DND-41 (cell line): Measurements from ENCODE around the gene GFM1.

Source experiments
- ATAC-seq: fragments of 200-7000 bp; cut with Tn5 transposase; 3 replicates; pipeline ENCODE4 v1.9.1; 2021; ENCODE audit warnings: low read depth; ENCODE audit not compliant: insufficient read depth
- DNase-seq: peaks from one replicate; pipeline ENCODE4 v3.0.0-alpha.2; 2020
- H2AFZ ChIP-seq: 2 replicates; pipeline ENCODE4 v1.6.0; 2012; ENCODE audit warnings: low read depth, low read length
- H3K27ac ChIP-seq: 2 replicates; pipeline ENCODE4 v1.5.1; 2012; ENCODE audit warnings: low read length, inconsistent platforms
- H3K27me3 ChIP-seq: fragments of 200-600 bp; sonication (generic); 2 replicates; pipeline ENCODE4 v1.6.0; 2012; ENCODE audit warnings: low read length, mild to moderate bottlenecking, inconsistent platforms; ENCODE audit not compliant: insufficient read depth, poor library complexity
- H3K36me3 ChIP-seq: 2 replicates; pipeline ENCODE4 v1.5.1; 2012; ENCODE audit warnings: low read length, inconsistent platforms; ENCODE audit not compliant: insufficient read depth
- H3K4me1 ChIP-seq: 2 replicates; pipeline ENCODE4 v1.5.1; 2012; ENCODE audit warnings: mild to moderate bottlenecking, low read length; ENCODE audit not compliant: insufficient read depth
- H3K4me2 ChIP-seq: 2 replicates; pipeline ENCODE4 v1.6.0; 2012; ENCODE audit warnings: mild to moderate bottlenecking, moderate library complexity, low read length, inconsistent platforms; ENCODE audit not compliant: insufficient read depth
- H3K4me3 ChIP-seq, 2 experiments: fragments of 200-600 bp in 1 of 2; shearing (Covaris generic) in 1 of 2; 2 replicates each; pipeline ENCODE4 v1.5.1; 2012 to 2016; ENCODE audit warnings: inconsistent platforms in 2 of 2, low read length in 2 of 2, mild to moderate bottlenecking in 2 of 2, low read depth in 1 of 2, moderate library complexity in 1 of 2
- H3K79me2 ChIP-seq: 2 replicates; pipeline ENCODE4 v1.6.0; 2012; ENCODE audit warnings: low read length, inconsistent platforms; ENCODE audit not compliant: insufficient read depth
- H3K9ac ChIP-seq: 2 replicates; pipeline ENCODE4 v1.6.0; 2012; ENCODE audit warnings: low read depth, mild to moderate bottlenecking, inconsistent platforms, low read length, moderate library complexity
- H3K9me3 ChIP-seq: 2 replicates; pipeline ENCODE4 v1.5.1; 2012; ENCODE audit warnings: low read length, moderate library complexity, mild to moderate bottlenecking, inconsistent platforms; ENCODE audit not compliant: insufficient read depth, severe bottlenecking
- H4K20me1 ChIP-seq: 2 replicates; pipeline ENCODE4 v1.6.0; 2012; ENCODE audit warnings: low read length; ENCODE audit not compliant: insufficient read depth
- CTCF ChIP-seq: IDR thresholded peaks from 2 replicates; pipeline ENCODE4 v1.5.1; 2012; ENCODE audit warnings: borderline replicate concordance, low read length, moderate library complexity, mild to moderate bottlenecking; ENCODE audit not compliant: poor library complexity, severe bottlenecking; ENCODE audit errors: extremely low read depth
- EZH2 ChIP-seq: IDR thresholded peaks from 3 replicates; pipeline ENCODE4 v1.6.1; 2012; ENCODE audit warnings: borderline replicate concordance, low read depth, mild to moderate bottlenecking, moderate library complexity, low read length, inconsistent platforms; ENCODE audit not compliant: severe bottlenecking

The GFM1 gene

GRCh38 chr3:158722108-158722507 is 77.8 kb downstream of the GFM1 start:
- no peak overlapping the region for H3K9ac ChIP-seq
- no peaks in the 10 kb centered on the region for H3K27me3 ChIP-seq
- TF ChIP-seq CTCF (no peak), EZH2 (no peak)
- H3K27ac ChIP-seq = no peak overlapping the region
- H3K4me3 ChIP-seq = no peak overlapping the region
- H3K4me2 ChIP-seq = no peak overlapping the region
- no peaks in the 10 kb centered on the region for H3K79me2 ChIP-seq
- H4K20me1 ChIP-seq = no peaks in the 10 kb centered on the region
- no peak for ATAC-seq
- H3K4me1 ChIP-seq = no peaks in the 10 kb centered on the region
- no peaks in the 10 kb centered on the region for H3K9me3 ChIP-seq
- H3K36me3 ChIP-seq = 0 out of 2 replicates have a peak, but pooled peaks cover 13% of the 10 kb centered on the region
- DNase-seq = no peak
- H2AFZ ChIP-seq = no peak overlapping the region

- no peak overlapping the region for H3K4me2 ChIP-seq
- ATAC-seq = no peak
- H3K27ac ChIP-seq = no peak overlapping the region
- H4K20me1 ChIP-seq = no peaks in the 10 kb centered on the region
- no peak for TF ChIP-seq CTCF
- TF ChIP-seq EZH2 = no peak
- no peaks in the 10 kb centered on the region for H3K9me3 ChIP-seq
- H3K9ac ChIP-seq = no peak overlapping the region
- no peak for DNase-seq
- peaks cover 2% of the 10 kb centered on the region; the same call in 1 of the 2 replicates for H3K4me1 ChIP-seq
- no peaks in the 10 kb centered on the region for H3K79me2 ChIP-seq
- H3K36me3 ChIP-seq = 0 out of 2 replicates have a peak, but pooled peaks cover 13% of the 10 kb centered on the region
- no peak overlapping the region for H3K4me3 ChIP-seq
- no peaks in the 10 kb centered on the region for H3K27me3 ChIP-seq
- no peak overlapping the region for H2AFZ ChIP-seq
Observed at GRCh38 chr3:158723991-158724390, 79.7 kb downstream of the GFM1 start.

- ATAC-seq (no peak), DNase-seq (no peak)
- Histone ChIP-seq H3K36me3 (0 out of 2 replicates have a peak, but pooled peaks cover 9% of the 10 kb centered on the region), H2AFZ (no peak overlapping the region), H3K27ac (no peak overlapping the region), H3K9me3 (no peaks in the 10 kb centered on the region), H3K9ac (no peak overlapping the region), H4K20me1 (no peaks in the 10 kb centered on the region), H3K4me3 (no peak overlapping the region), H3K4me1 (peaks cover 2% of the 10 kb centered on the region; the same call in 1 of the 2 replicates), H3K27me3 (no peaks in the 10 kb centered on the region), H3K79me2 (no peaks in the 10 kb centered on the region), H3K4me2 (no peak overlapping the region)
- no peak for TF ChIP-seq CTCF
- no peak for TF ChIP-seq EZH2
Observed at GRCh38 chr3:158725348-158726011, 81.2 kb downstream of the GFM1 start.
